T-helper 1 cell treated with Interleukin-12 subunit alpha and Interleukin-12 subunit beta and Interleukin-4 antibody, amounts not matched to agents 30 μg/mL and 1 μg/mL, for 36 hours (primary cell): ENCODE data around the gene INPP4B.

Source experiments
- H3K27ac Mint-ChIP-seq: one replicate; pipeline ENCODE4 v1.8.0; 2021; ENCODE audit warnings: mild to moderate bottlenecking, mixed read lengths
- H3K27me3 Mint-ChIP-seq: one replicate; pipeline ENCODE4 v1.8.0; 2021; ENCODE audit warnings: low read depth, mixed read lengths
- H3K36me3 Mint-ChIP-seq: one replicate; pipeline ENCODE4 v1.8.0; 2021; ENCODE audit warnings: low read depth, mixed read lengths
- H3K4me1 Mint-ChIP-seq: one replicate; pipeline ENCODE4 v1.8.0; 2021; ENCODE audit warnings: low read depth, mixed read lengths
- H3K4me3 Mint-ChIP-seq: one replicate; pipeline ENCODE4 v1.8.0; 2021; ENCODE audit warnings: mild to moderate bottlenecking, moderate library complexity, mixed read lengths
- H3K9me3 Mint-ChIP-seq: one replicate; pipeline ENCODE4 v1.8.0; 2021; ENCODE audit warnings: mixed read lengths

The INPP4B gene

GRCh38 chr4:142005519-142005918 is 840.6 kb downstream of the INPP4B start:
- Mint-ChIP-seq H3K4me1 (no peaks in the 10 kb centered on the region), H3K36me3 (no peaks in the 10 kb centered on the region)

GRCh38 chr4:141999446-142000143 is 846.5 kb downstream of the INPP4B start:
- H3K9me3 Mint-ChIP-seq = peaks cover 23% of the 10 kb centered on the region
- no peaks in the 10 kb centered on the region for H3K27me3 Mint-ChIP-seq
- no peaks in the 10 kb centered on the region for H3K36me3 Mint-ChIP-seq
- no peak overlapping the region for H3K27ac Mint-ChIP-seq
- H3K4me3 Mint-ChIP-seq = no peak overlapping the region
- H3K4me1 Mint-ChIP-seq = no peaks in the 10 kb centered on the region

More at GRCh38 chr4:142005519-142005918, 840.6 kb downstream of the INPP4B start:
- H3K27me3 Mint-ChIP-seq = no peaks in the 10 kb centered on the region
- H3K27ac Mint-ChIP-seq = no peak overlapping the region
- H3K4me3 Mint-ChIP-seq = no peak overlapping the region
- H3K9me3 Mint-ChIP-seq = no peaks in the 10 kb centered on the region

- Mint-ChIP-seq H3K4me1 (no peaks in the 10 kb centered on the region), H3K36me3 (no peaks in the 10 kb centered on the region), H3K27ac (no peak overlapping the region), H3K4me3 (no peak overlapping the region), H3K27me3 (no peaks in the 10 kb centered on the region), H3K9me3 (peaks cover 32% of the 10 kb centered on the region)
These were observed 851.0 kb downstream of the INPP4B start for GRCh38 chr4:141995056-141995455.

- no peak overlapping the region for H3K27ac Mint-ChIP-seq
- no peaks in the 10 kb centered on the region for H3K27me3 Mint-ChIP-seq
- no peaks in the 10 kb centered on the region for H3K36me3 Mint-ChIP-seq
- H3K9me3 Mint-ChIP-seq = peaks cover 4% of the 10 kb centered on the region
- no peak overlapping the region for H3K4me3 Mint-ChIP-seq
- no peaks in the 10 kb centered on the region for H3K4me1 Mint-ChIP-seq
These were observed 868.7 kb downstream of the INPP4B start for GRCh38 chr4:141977433-141977832.
